ENCODE results near the gene LRIT1.

LRIT1 gene

GRCh38 chr10:84254552-84255478 lies 13.5 kb upstream of the LRIT1 start:
- no peak for DNase-seq

DNA sequence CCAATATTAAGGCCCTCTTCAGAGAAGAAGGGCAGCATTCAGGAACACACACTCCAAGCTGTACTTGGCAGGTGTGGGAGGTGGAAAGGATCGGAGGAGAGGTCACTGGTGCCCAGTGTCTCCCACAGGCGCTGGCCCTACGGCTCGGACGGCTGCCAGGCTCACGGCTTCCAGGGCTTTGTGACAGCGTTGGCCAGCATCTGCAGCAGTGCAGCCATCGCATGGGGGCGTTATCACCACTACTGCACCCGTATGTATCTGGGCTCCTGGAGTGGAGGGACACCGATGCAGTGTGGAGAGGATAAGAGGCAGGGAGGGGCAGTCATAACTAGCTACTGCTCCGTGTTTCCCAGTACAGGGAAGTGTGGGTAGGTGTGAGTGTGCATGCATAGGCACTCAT lies 7.4 kb upstream of the LRIT1 start:
- no peak for DNase-seq

GRCh38 chr10:84247496-84247895 lies 6.2 kb upstream of the LRIT1 start:
- no peak for DNase-seq

DNA sequence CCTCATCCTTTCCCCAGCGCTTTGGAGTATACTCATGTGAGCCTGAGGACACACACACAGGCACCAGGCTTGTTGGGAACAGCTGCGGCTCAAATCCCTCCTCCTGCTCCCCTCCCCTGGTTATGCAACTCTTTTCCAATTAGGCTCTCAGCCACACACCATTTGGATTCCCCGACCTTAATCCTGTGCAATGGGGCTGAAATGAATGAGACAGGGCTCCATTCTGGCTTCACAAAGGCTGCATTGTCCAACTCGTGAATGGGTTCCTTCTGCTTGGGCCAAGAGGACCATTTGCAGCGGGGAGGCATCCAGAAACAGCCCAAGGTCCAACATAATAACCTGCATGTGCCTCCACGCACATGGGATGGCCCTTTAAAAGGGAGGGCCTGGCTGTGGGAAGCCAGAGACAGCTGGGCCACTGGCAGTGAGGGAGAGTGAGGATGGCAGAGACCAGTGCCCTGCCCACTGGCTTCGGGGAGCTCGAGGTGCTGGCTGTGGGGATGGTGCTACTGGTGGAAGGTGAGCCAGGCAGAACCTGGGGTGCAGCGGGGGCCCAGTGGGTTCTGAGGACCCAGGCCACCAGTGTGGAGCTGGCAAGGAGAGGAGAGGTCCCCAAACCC lies 3.4 kb upstream of the LRIT1 start, which contains the start of gene RGR:
RGR (plus strand) TSS at position 403 of the 620 bp plus-strand sequence; CDS start at position 441, 38 bp downstream.
- DNase-seq: no peak

GRCh38 chr10:84243759-84244158 lies 2.4 kb upstream of the LRIT1 start:
- DNase-seq: no peak

GRCh38 chr10:84238909-84239308 lies 2.4 kb downstream of the LRIT1 start:
- no peak for DNase-seq

GRCh38 chr10:84237199-84238051 lies 3.9 kb downstream of the LRIT1 start:
- no peak for DNase-seq

GRCh38 chr10:84236807-84237198 lies 4.5 kb downstream of the LRIT1 start:
- no peak for DNase-seq

- DNase-seq: no peak
Observed at GRCh38 chr10:84235096-84235495, 6.2 kb downstream of the LRIT1 start.

DNA sequence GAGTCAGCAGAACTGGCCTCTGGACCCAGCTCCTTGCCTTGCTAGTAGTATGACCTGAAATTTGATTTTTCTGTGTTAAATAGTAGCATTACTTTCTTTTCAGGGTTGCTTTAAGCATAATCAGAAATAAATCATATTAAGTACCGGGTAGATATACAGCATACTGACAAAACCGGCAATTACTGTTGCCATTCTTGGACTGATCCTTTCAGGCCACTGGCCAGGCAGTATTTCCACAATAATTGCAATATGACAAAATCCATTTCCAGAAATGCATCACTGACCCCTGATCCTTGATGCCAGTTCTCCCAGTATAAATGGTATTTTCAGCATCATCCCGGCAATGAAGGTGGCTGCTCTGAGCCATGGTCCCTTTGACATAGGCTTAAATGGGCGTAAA lies 6.9 kb downstream of the LRIT1 start:
- DNase-seq: no peak

GRCh38 chr10:84233940-84234339 lies 7.4 kb downstream of the LRIT1 start:
- no peak for DNase-seq

GRCh38 chr10:84232376-84232775 lies 9.0 kb downstream of the LRIT1 start:
- no peak for DNase-seq

GRCh38 chr10:84230359-84230758 lies 11.0 kb downstream of the LRIT1 start:
- no peak for DNase-seq

DNA sequence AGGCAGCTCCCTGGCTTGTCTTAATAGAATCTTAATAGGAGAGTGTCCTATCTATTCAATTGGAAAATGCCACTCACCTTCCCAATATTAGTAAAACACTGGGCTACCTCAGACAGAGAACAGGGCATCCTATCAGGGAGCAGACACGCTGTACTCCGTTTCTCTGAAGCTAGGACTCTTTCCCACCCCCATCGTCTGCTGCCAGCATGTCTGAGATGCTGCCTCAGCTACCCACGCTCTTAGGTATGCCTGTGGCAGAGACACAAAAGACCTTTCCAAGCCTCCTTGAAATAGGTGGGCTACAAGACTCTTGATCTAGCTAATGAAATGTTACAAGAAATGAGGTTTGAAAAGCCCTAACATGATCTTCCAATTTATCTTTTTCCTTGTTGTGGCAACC lies 13.5 kb downstream of the LRIT1 start:
- DNase-seq: no peak

DNA sequence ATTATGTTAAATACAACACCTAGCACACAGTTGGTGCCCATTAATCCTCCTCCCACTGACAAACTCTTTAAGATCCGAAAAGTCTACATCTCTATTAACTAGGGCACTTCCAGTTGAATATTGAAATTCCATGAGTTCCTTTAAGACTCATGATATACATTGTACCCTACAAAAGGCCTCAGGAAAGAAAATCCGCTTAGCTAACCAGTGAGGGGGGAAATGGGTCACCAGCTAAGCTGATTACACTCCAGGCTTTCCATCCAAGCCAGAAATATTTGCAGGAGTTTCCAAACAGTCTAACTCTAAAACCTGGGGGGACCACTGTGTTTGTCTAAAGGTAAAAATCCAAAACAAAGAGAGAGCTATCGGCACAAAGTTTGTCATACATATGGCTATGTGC lies 14.7 kb downstream of the LRIT1 start:
- DNase-seq: no peak

DNA sequence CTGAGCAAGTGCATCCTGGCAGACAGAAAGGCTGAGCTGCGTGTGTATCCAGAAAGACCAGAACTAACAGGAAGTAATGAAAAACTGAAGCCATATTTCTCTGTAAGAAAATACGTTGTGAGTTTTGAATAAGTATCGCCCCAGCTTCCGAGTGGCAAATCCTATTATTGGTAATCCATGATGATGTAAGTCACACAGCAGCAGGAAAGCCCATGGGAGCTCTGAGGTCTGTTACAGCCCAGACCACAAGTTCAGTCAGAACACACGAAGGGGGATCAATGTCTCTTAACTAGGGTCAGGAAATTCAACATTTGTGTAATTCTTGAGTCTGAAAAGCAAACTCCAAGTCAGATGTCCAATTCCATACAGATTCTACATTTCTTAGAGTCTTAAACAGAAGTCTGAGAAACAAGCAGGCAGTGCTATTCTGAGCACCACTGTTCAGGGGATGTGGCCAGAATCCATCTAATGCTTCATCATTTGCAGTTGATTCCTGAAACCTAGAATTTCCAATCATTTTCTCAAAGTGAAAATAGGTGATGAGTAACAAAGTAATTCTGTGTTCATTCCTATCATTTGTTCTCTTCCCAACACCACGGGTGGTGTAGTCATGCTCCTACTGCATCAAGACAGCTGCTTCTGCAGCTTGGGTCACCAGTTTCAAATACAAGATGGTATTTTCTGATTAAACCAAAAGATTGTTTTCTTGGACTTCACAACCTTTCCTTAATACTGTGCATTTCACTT lies 15.7 kb downstream of the LRIT1 start, which contains the start of gene LRIT2:
LRIT2 (minus strand) TSS at position 118 of the 747 bp plus-strand sequence; CDS start at position 94, 24 bp downstream.
- DNase-seq: no peak

GRCh38 chr10:84224411-84225028 lies 16.8 kb downstream of the LRIT1 start:
- no peak for DNase-seq

DNA sequence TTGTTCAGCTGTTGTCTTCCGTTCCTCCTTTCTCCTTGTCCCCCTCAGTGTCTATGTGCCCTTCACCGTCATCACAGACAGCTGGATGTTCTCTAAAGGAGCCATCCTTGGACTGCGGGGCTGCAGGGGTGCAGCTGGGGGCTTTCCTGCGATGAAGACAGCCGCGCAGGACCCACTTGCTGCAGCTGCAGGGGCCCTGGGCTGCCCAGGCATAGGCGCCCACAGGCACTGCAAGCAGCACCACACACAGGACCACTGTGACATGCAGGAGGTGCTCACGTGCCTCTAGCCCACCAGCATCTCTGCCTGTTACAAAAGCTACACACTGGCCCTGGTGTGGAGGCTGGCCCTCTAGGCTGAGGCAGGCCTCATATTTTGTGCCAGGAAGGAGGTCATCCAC lies 19.4 kb downstream of the LRIT1 start:
- DNase-seq: no peak

GRCh38 chr10:84217746-84218145 lies 23.6 kb downstream of the LRIT1 start:
- no peak for DNase-seq

- no peak for DNase-seq
Observed at GRCh38 chr10:84216834-84217233, 24.5 kb downstream of the LRIT1 start.

DNA sequence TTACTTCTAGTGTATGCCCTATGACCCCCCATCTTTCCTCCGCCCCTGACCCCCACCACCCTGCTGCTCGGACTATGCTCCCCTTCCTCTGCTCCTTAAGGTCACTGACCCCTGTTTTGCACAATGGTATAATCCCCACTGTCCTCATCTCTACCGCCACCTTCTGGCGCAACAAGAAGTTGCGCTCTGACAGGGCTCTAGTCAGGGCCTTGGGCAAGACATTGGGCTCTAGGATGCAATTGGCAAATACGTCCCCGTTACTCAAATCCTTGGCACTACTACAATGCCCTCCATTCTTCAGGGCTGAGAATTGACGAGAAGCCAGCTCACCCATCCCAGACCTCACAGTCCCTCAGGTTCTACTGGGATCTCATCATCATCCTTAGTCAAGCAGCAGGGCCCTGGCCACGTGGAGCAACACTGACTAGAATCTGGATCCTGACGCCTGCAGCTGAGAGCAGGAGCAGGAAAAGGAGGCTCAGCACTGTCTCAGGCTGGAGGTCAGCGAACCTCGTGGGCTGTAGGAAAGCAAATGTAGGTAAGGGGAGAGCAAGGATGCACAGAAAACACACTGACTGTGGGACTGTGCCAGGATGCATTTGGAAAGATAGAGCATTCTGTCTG lies 26.6 kb downstream of the LRIT1 start:
- peak; percentile 5 for DNase-seq

Measured in MV-4-11 (cell line).